COLO668 (cell line): ENCODE results near the gene TMOD1.

ENCODE experiments used
- DNase-seq: peaks from one replicate; lab custom pipeline; 2025; ENCODE audit not compliant: unreplicated experiment; lab: John Stamatoyannopoulos, UW

Gene TMOD1

GRCh38 chr9:97543561-97543960, 42.1 kb downstream of the TMOD1 start:
- peak; percentile 43 for DNase-seq

GRCh38 chr9:97545486-97545885, 44.0 kb downstream of the TMOD1 start:
- DNase-seq, result no peak

GRCh38 chr9:97547098-97547829, 45.8 kb downstream of the TMOD1 start:
- no peak for DNase-seq

GRCh38 chr9:97548379-97548778, 46.9 kb downstream of the TMOD1 start:
- DNase-seq, result no peak

- no peak for DNase-seq
Measured at GRCh38 chr9:97548819-97549540, 47.5 kb downstream of the TMOD1 start.

- DNase-seq, result no peak
Measured at GRCh38 chr9:97550386-97550785, 48.9 kb downstream of the TMOD1 start.

- DNase-seq, result no peak
Measured at GRCh38 chr9:97551308-97551707, 49.8 kb downstream of the TMOD1 start.

GRCh38 chr9:97553141-97553540, 51.7 kb downstream of the TMOD1 start:
- no peak for DNase-seq

- DNase-seq, result no peak
Measured at GRCh38 chr9:97553841-97554240, 52.4 kb downstream of the TMOD1 start.

GRCh38 chr9:97554566-97555075, 53.2 kb downstream of the TMOD1 start:
- DNase-seq, result no peak

GRCh38 chr9:97555164-97555563, 53.7 kb downstream of the TMOD1 start:
- DNase-seq, result no peak

- no peak for DNase-seq
Measured at GRCh38 chr9:97556036-97556720, 54.7 kb downstream of the TMOD1 start.

GRCh38 chr9:97556721-97557605, 55.5 kb downstream of the TMOD1 start:
- DNase-seq, result no peak

- DNase-seq, result peak; percentile 16
Measured at GRCh38 chr9:97557606-97558095, 56.2 kb downstream of the TMOD1 start.

GRCh38 chr9:97558701-97559101, 57.2 kb downstream of the TMOD1 start:
- no peak for DNase-seq

- DNase-seq, result no peak
Measured at GRCh38 chr9:97559111-97559514, 57.6 kb downstream of the TMOD1 start.

- no peak for DNase-seq
Measured at GRCh38 chr9:97560154-97560553, 58.7 kb downstream of the TMOD1 start.

- no peak for DNase-seq
Measured at GRCh38 chr9:97560851-97561250, 59.4 kb downstream of the TMOD1 start.

- no peak for DNase-seq
Measured at GRCh38 chr9:97561501-97561900, 60.0 kb downstream of the TMOD1 start.

GRCh38 chr9:97562542-97562941, 61.1 kb downstream of the TMOD1 start:
- DNase-seq, result no peak
